K562 (cell line): ENCODE measurements around the gene ST3GAL5. TPM values are rescaled to one million over a fixed set of nuclear protein-coding genes. Genes with fewer than 3 reads are reported as not detected.

Experiments
- polyA plus RNA-seq, 8 experiments: library from polyadenylated mRNA; depleted of rRNA in 4 of 8; stranded (reverse) in 5 of 8; unstranded in 3 of 8; fragments of >200 nt; fragmentation: Nextera tagmentation in 2 of 8; fragmentation: Illumina TruSeq in 1 of 8; extraction: Ambion mirVana in 2 of 8; extraction: Trizol in 1 of 8; gene quantifications; 2 replicates each; pipeline versions ENCODE4 v1.2.1 to v1.2.3, GENCODE V29; 2011 to 2014; ENCODE audit warnings: inconsistent platforms in 1 of 8, missing spikeins in 1 of 8
- small RNA-seq: library from RNA; depleted of rRNA; stranded (forward); fragments of <200 nt; gene quantifications from one replicate; pipeline ENCODE3, GENCODE V24; 2014
- total RNA-seq, 7 experiments: library from RNA; depleted of rRNA in 6 of 7; stranded (reverse); fragments of >200 nt in 6 of 7; fragmentation: Illumina TruSeq in 2 of 7; extraction: Trizol in 2 of 7; gene quantifications; 2 replicates each; pipeline versions ENCODE4 v1.2.1 to v1.2.3, GENCODE V29; 2011 to 2021; ENCODE audit warnings: low replicate concordance in 1 of 7

ST3GAL5 gene
- total and polyA plus RNA-seq, 9 of the 15 experiments (the other 6 are each of a cell fraction or from before 2014, with no cell fraction given) = 1.6 to 10.0 (median 4.2) TPM

Small RNAs within 50 kb of the gene (small RNA-seq; reads per million reads assigned to genes)
- not detected for gene RN7SKP83

Other genes starting within 250 kb of the ST3GAL5 start
- gene SFTPB, start 220.8 kb downstream of the ST3GAL5 start, total RNA-seq (2014; rRNA removed) = not detected in 2 replicates
- gene SFTPB, start 220.8 kb downstream of the ST3GAL5 start, total RNA-seq (2014; rRNA removed; fragmentation: Illumina TruSeq; extraction: Trizol) = not detected in 2 replicates
- not detected in 2 replicates for gene SFTPB, start 220.8 kb downstream of the ST3GAL5 start, total RNA-seq (2015; rRNA removed; fragmentation: Illumina TruSeq; extraction: Trizol)
- 7.0 and 8.5 TPM in 2 replicates for gene SFTPB, start 220.8 kb downstream of the ST3GAL5 start, total RNA-seq (2021)
- gene SFTPB, start 220.8 kb downstream of the ST3GAL5 start, polyA plus RNA-seq (2011; rRNA removed) = not detected in 2 replicates
- not detected in 2 replicates for gene SFTPB, start 220.8 kb downstream of the ST3GAL5 start, polyA plus RNA-seq (2014; fragmentation: Illumina TruSeq; extraction: Trizol)
- gene SFTPB, start 220.8 kb downstream of the ST3GAL5 start, polyA plus RNA-seq (2014; fragmentation: Nextera tagmentation; extraction: Ambion mirVana) = under 1 TPM in 1 of 2 experiments, not detected in 1; 0.03 TPM
- gene SFTPB, start 220.8 kb downstream of the ST3GAL5 start, polyA plus RNA-seq (2014; rRNA removed) = not detected in 2 replicates
- gene GNLY, start 194.6 kb downstream of the ST3GAL5 start, total RNA-seq (2014; rRNA removed) = not detected in 2 replicates
- not detected in 2 replicates for gene GNLY, start 194.6 kb downstream of the ST3GAL5 start, total RNA-seq (2014; rRNA removed; fragmentation: Illumina TruSeq; extraction: Trizol)
- gene GNLY, start 194.6 kb downstream of the ST3GAL5 start, total RNA-seq (2015; rRNA removed; fragmentation: Illumina TruSeq; extraction: Trizol) = not detected in 2 replicates
- not detected in 2 replicates for gene GNLY, start 194.6 kb downstream of the ST3GAL5 start, total RNA-seq (2021)
- gene GNLY, start 194.6 kb downstream of the ST3GAL5 start, polyA plus RNA-seq (2011; rRNA removed) = not detected in 2 replicates
- gene GNLY, start 194.6 kb downstream of the ST3GAL5 start, polyA plus RNA-seq (2014; fragmentation: Illumina TruSeq; extraction: Trizol) = not detected in 2 replicates
- not detected for gene GNLY, start 194.6 kb downstream of the ST3GAL5 start, polyA plus RNA-seq (2014; fragmentation: Nextera tagmentation; extraction: Ambion mirVana)
- not detected in 2 replicates for gene GNLY, start 194.6 kb downstream of the ST3GAL5 start, polyA plus RNA-seq (2014; rRNA removed)
- not detected in 2 replicates for gene ATOH8, start 135.0 kb downstream of the ST3GAL5 start, total RNA-seq (2014; rRNA removed)
- not detected in 2 replicates for gene ATOH8, start 135.0 kb downstream of the ST3GAL5 start, total RNA-seq (2014; rRNA removed; fragmentation: Illumina TruSeq; extraction: Trizol)
- gene ATOH8, start 135.0 kb downstream of the ST3GAL5 start, total RNA-seq (2015; rRNA removed; fragmentation: Illumina TruSeq; extraction: Trizol) = not detected in 2 replicates
- not detected in 2 replicates for gene ATOH8, start 135.0 kb downstream of the ST3GAL5 start, total RNA-seq (2021)
- not detected in 2 replicates for gene ATOH8, start 135.0 kb downstream of the ST3GAL5 start, polyA plus RNA-seq (2011; rRNA removed)
- not detected in 2 replicates for gene ATOH8, start 135.0 kb downstream of the ST3GAL5 start, polyA plus RNA-seq (2014; fragmentation: Illumina TruSeq; extraction: Trizol)
- not detected for gene ATOH8, start 135.0 kb downstream of the ST3GAL5 start, polyA plus RNA-seq (2014; fragmentation: Nextera tagmentation; extraction: Ambion mirVana)
- gene ATOH8, start 135.0 kb downstream of the ST3GAL5 start, polyA plus RNA-seq (2014; rRNA removed) = not detected in 2 replicates
- 21.8 and 25.4 TPM in 2 replicates for gene POLR1A, start 216.9 kb upstream of the ST3GAL5 start, total RNA-seq (2014; rRNA removed)
- gene POLR1A, start 216.9 kb upstream of the ST3GAL5 start, total RNA-seq (2014; rRNA removed; fragmentation: Illumina TruSeq; extraction: Trizol) = 33.5 and 34.4 TPM in 2 replicates
- 25.0 and 26.0 TPM in 2 replicates for gene POLR1A, start 216.9 kb upstream of the ST3GAL5 start, total RNA-seq (2015; rRNA removed; fragmentation: Illumina TruSeq; extraction: Trizol)
- gene POLR1A, start 216.9 kb upstream of the ST3GAL5 start, total RNA-seq (2021) = 62.6 and 72.1 TPM in 2 replicates
- gene POLR1A, start 216.9 kb upstream of the ST3GAL5 start, polyA plus RNA-seq (2011; rRNA removed) = 8.9 and 13.3 TPM in 2 replicates
- gene POLR1A, start 216.9 kb upstream of the ST3GAL5 start, polyA plus RNA-seq (2014; fragmentation: Illumina TruSeq; extraction: Trizol) = 28.6 and 34.7 TPM in 2 replicates
- gene POLR1A, start 216.9 kb upstream of the ST3GAL5 start, polyA plus RNA-seq (2014; fragmentation: Nextera tagmentation; extraction: Ambion mirVana) = 1 to 10 TPM; 3.0 to 8.2 TPM
- gene POLR1A, start 216.9 kb upstream of the ST3GAL5 start, polyA plus RNA-seq (2014; rRNA removed) = 14.1 and 14.7 TPM in 2 replicates
- 122 and 131 TPM in 2 replicates for gene PTCD3, start 217.2 kb upstream of the ST3GAL5 start, total RNA-seq (2014; rRNA removed)
- 222 and 238 TPM in 2 replicates for gene PTCD3, start 217.2 kb upstream of the ST3GAL5 start, total RNA-seq (2014; rRNA removed; fragmentation: Illumina TruSeq; extraction: Trizol)
- gene PTCD3, start 217.2 kb upstream of the ST3GAL5 start, total RNA-seq (2015; rRNA removed; fragmentation: Illumina TruSeq; extraction: Trizol) = 220 and 225 TPM in 2 replicates
- 172 and 177 TPM in 2 replicates for gene PTCD3, start 217.2 kb upstream of the ST3GAL5 start, total RNA-seq (2021)
- gene PTCD3, start 217.2 kb upstream of the ST3GAL5 start, polyA plus RNA-seq (2011; rRNA removed) = 122 and 241 TPM in 2 replicates
- 152 and 176 TPM in 2 replicates for gene PTCD3, start 217.2 kb upstream of the ST3GAL5 start, polyA plus RNA-seq (2014; fragmentation: Illumina TruSeq; extraction: Trizol)
- 100 to 1,000 TPM in 1 of 2 experiments, 10 to 100 TPM in 1; 65.2 to 116 TPM for gene PTCD3, start 217.2 kb upstream of the ST3GAL5 start, polyA plus RNA-seq (2014; fragmentation: Nextera tagmentation; extraction: Ambion mirVana)
- 139 and 163 TPM in 2 replicates for gene PTCD3, start 217.2 kb upstream of the ST3GAL5 start, polyA plus RNA-seq (2014; rRNA removed)